Transverse colon (tissue), 4 donors: ENCODE measurements around the gene SHROOM3. TPM values are rescaled to one million over a fixed set of nuclear protein-coding genes. Genes with fewer than 3 reads are reported as not detected.

ENCODE experiments used
- DNase-seq: peaks from one replicate; pipeline ENCODE4 v3.0.0-alpha.2; 2019
- H3K27ac ChIP-seq, 4 donors: fragments of 200-600 bp; sonication (generic); 2 replicates each; pipeline ENCODE4 v1.5.1; 2016 to 2018; ENCODE audit warnings: inconsistent platforms in 4 of 4
- H3K27me3 ChIP-seq: fragments of 200-600 bp; sonication (generic); 2 replicates; pipeline ENCODE4 v1.5.1; 2017; ENCODE audit warnings: inconsistent platforms
- H3K36me3 ChIP-seq, 4 donors: fragments of 200-600 bp; sonication (generic); 2 replicates each; pipeline ENCODE4 v1.5.1; 2017 to 2019; ENCODE audit warnings: inconsistent platforms in 4 of 4
- H3K4me1 ChIP-seq, 4 donors: fragments of 200-600 bp; sonication (generic); 2 replicates each; pipeline ENCODE4 v1.5.1; 2017 to 2020; ENCODE audit warnings: inconsistent platforms in 4 of 4
- H3K4me3 ChIP-seq, 4 donors: fragments of 200-600 bp; sonication (generic); 1 replicate in 1 of 4; 2 replicates in 3 of 4; pipeline versions ENCODE4 v1.5.1 to v1.6.1; 2017 to 2019; ENCODE audit warnings: inconsistent platforms in 4 of 4
- H3K9me3 ChIP-seq, 2 donors: fragments of 200-600 bp; sonication (generic); 2 replicates each; pipeline ENCODE4 v1.5.1; 2017 to 2019; ENCODE audit warnings: inconsistent platforms in 2 of 2
- CTCF ChIP-seq, 5 experiments: fragments of 200-600 bp in 3 of 5; fragments of 450-650 bp in 2 of 5; sonication (generic) in 3 of 5; IDR thresholded peaks; 1 replicate in 2 of 5; 2 replicates in 3 of 5; pipeline ENCODE4 v1.5.1; 2016 to 2017; ENCODE audit warnings: antibody characterized with exemption in 5 of 5, inconsistent platforms in 3 of 5, mild to moderate bottlenecking in 2 of 5, moderate library complexity in 1 of 5
- EP300 ChIP-seq: sonication (generic); formaldehyde crosslinking; IDR thresholded peaks from one replicate; pipeline ENCODE4 v1.6.1; 2017; ENCODE audit warnings: antibody characterized with exemption, low read depth
- POLR2A ChIP-seq: fragments of 450-650 bp; IDR thresholded peaks from one replicate; pipeline ENCODE4 v1.6.1; 2016; ENCODE audit warnings: antibody characterized with exemption, mild to moderate bottlenecking, moderate library complexity
- POLR2AphosphoS5 ChIP-seq, 3 donors: sonication (generic); formaldehyde crosslinking; IDR thresholded peaks; one replicate each; pipeline ENCODE4 v1.6.1; 2016; ENCODE audit warnings: antibody characterized with exemption in 3 of 3
- WGBS, 2 donors: methylation state at CpG; one replicate each; pipeline ENCODE4 v1.1.5; 2018; ENCODE audit warnings: low coverage in 1 of 2; 5-methylcytosine and 5-hydroxymethylcytosine counted together
- in situ Hi-C, 4 donors: fragments of 200-750 bp; cut with MboI; loops; one replicate each; pipeline versions ENCODE4 v1.15.0 to v1.15.1; 2017; ENCODE audit warnings: low sequenced_read_pairs in 3 of 4, low pct_ligation_motif_present in 1 of 4, low pct_unique_long_range_greater_than_20kb in 1 of 4
- intact Hi-C: fragments of 100-400 bp; cut with DNase I; formaldehyde crosslinking; loops from one replicate; pipeline ENCODE4 v1.15.1; 2023; ENCODE audit warnings: low total_unique reads
- total RNA-seq, 4 donors: library from RNA; depleted of rRNA; stranded (reverse); fragments of >200 nt; gene quantifications; one replicate each; pipeline ENCODE4 v1.1.0, GENCODE V29; 2016

SHROOM3 gene
- total RNA-seq, 4 donors from 2014 or later, result 182 to 456 (median 437) TPM

DNA sequence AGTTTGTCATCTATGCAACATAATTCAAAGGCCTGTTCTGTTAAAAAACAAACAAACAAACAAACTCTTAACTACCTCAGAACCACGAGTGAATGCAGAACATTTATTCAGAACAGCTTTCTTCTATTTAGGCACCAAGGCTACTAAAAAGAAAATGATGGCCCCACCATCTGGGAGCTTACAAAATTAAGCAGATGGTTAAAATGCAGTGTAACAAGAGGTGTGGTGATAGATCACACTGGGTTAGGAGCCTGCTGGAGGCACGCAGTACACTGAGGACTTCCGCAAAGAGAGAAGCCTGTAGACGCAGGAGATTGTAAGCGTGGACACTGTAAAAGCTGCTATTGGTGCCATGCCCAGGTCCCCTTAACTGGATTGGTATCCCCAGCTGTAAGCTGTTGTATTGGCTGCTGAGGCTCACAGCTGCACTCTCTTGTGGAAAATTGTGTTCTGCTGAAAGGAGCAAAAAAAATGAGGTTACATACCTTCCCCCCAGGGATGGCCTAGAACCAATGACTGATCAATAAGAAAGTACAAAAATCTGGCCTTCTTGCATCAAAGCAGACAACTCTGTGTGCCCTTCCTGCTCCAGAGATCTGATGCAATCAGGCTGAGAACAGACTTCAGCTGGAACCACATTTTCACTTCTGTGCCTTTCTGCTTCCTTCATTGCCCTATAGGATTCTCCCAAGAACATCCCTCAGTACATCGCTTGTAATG, 60.0 kb downstream of the SHROOM3 start:
- in situ Hi-C loops (loop anchor here in 1 of 4 donors (10.0 kb wide), 1 partner anchor 60 kb away; the partner anchor contains the start of gene SHROOM3), intact Hi-C loops (loop anchor here (5.0 kb wide), 1 partner anchor 1768 kb away; no protein-coding TSS in a partner anchor)
- no peaks in the 10 kb centered on the region for H3K27me3 ChIP-seq
- H3K36me3 ChIP-seq, result no peaks in the 10 kb centered on the region
- no peak for DNase-seq
- no peaks in the 10 kb centered on the region for H3K9me3 ChIP-seq
- TF ChIP-seq CTCF (IDR thresholded peaks at IDR 0.05), result no peak
- TF ChIP-seq EP300, result no peak
- TF ChIP-seq POLR2AphosphoS5 (IDR thresholded peaks at IDR 0.05), result no peak
- no peak for TF ChIP-seq POLR2A
- H3K4me3 ChIP-seq, result no peak overlapping the region
- no peak overlapping the region for H3K27ac ChIP-seq
- WGBS, 2 donors, result 33 to 89% methylated on average over 1 to 6 of the region's 6 CpGs
- peaks cover 0 to 15% (median 11%) of the 10 kb centered on the region in 4 donors for H3K4me1 ChIP-seq

- Histone ChIP-seq H3K27ac (peak overlapping the region in 2 of 4 donors; percentile 47 to 56), H3K27me3 (no peaks in the 10 kb centered on the region), H3K4me3 (no peak overlapping the region), H3K9me3 (no peaks in the 10 kb centered on the region), H3K36me3 (no peaks in the 10 kb centered on the region), H3K4me1 (peaks cover 0 to 15% (median 11%) of the 10 kb centered on the region in 4 donors)
- intact Hi-C loops, result no loop called here
- DNase-seq, result no peak
- TF ChIP-seq POLR2AphosphoS5 (IDR thresholded peaks at IDR 0.05) (no peak), CTCF (IDR thresholded peaks at IDR 0.05) (no peak), POLR2A (no peak), EP300 (no peak)
- in situ Hi-C loops, result loop anchor here in 1 of 4 donors (10.0 kb wide), 1 partner anchor 64 kb away; the partner anchor contains the start of gene SHROOM3
- WGBS, 2 donors, result 30 to 40% methylated on average over 3 of the region's 3 CpGs
Observed at GRCh38 chr4:76498550-76498949, 63.5 kb downstream of the SHROOM3 start.

DNA sequence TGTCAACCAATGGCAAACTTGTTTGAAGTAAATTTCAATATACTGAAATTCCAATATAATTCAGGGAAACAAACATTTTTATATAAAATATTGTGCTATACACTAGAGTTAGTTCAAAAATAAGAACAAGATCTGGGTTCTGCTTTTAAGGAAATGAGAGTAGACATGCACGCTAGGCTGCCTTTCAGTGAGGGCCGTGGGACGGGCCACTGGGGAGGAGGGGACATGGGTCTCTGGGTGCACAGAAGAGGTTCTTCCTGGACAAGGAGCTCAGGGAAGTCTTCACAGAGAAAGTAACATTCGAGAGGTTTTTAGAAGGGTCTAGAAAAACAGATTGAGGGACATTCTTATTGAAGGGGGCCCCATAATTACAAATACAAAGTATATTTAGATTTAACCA, 64.4 kb downstream of the SHROOM3 start:
- Histone ChIP-seq H3K4me1 (peaks cover 0 to 15% (median 11%) of the 10 kb centered on the region in 4 donors), H3K27me3 (no peaks in the 10 kb centered on the region), H3K4me3 (no peak overlapping the region), H3K36me3 (no peaks in the 10 kb centered on the region), H3K9me3 (no peaks in the 10 kb centered on the region), H3K27ac (no peak overlapping the region)
- TF ChIP-seq POLR2A, result no peak
- TF ChIP-seq CTCF (IDR thresholded peaks at IDR 0.05), result no peak
- no peak for TF ChIP-seq POLR2AphosphoS5 (IDR thresholded peaks at IDR 0.05)
- TF ChIP-seq EP300, result no peak
- intact Hi-C loops, result no loop called here
- 67 to 93% methylated on average over 4 of the region's 4 CpGs for WGBS, 2 donors
- no peak for DNase-seq
- in situ Hi-C loops, result loop anchor here in 1 of 4 donors (10.0 kb wide), 1 partner anchor 65 kb away; the partner anchor contains the start of gene SHROOM3

- intact Hi-C loops (loop anchor here (5.0 kb wide), 1 partner anchor 71 kb away; no protein-coding TSS in a partner anchor), in situ Hi-C loops (loop anchor here (10.0 to 25.0 kb wide), 5 partner anchors 259 to 709 kb away; no protein-coding TSS in a partner anchor)
- Histone ChIP-seq H3K27me3 (no peaks in the 10 kb centered on the region), H3K4me3 (no peak overlapping the region), H3K9me3 (no peaks in the 10 kb centered on the region), H3K27ac (no peak overlapping the region), H3K36me3 (no peaks in the 10 kb centered on the region), H3K4me1 (peaks cover 0 to 13% (median 10%) of the 10 kb centered on the region in 4 donors)
- WGBS, 2 donors, result 55 to 74% methylated on average over 1 of the region's 1 CpG
- DNase-seq, result no peak
- TF ChIP-seq EP300 (no peak), POLR2AphosphoS5 (IDR thresholded peaks at IDR 0.05) (no peak), CTCF (IDR thresholded peaks at IDR 0.05) (no peak), POLR2A (no peak)
Observed at GRCh38 chr4:76502886-76503285, 67.9 kb downstream of the SHROOM3 start.
